Measurements from ENCODE around the gene DNAAF5. TPM values are rescaled to one million over a fixed set of nuclear protein-coding genes. Genes with fewer than 3 reads are reported as not detected.
A peak's percentile ranks its signal among the peaks of the same experiment; 100 is the strongest.

DNAAF5 gene
- total and polyA plus RNA-seq, 9 of the 15 experiments (the other 6 are each of a cell fraction or from before 2014, with no cell fraction given): 3.1 to 69.7 (median 19.1) TPM

DNA sequence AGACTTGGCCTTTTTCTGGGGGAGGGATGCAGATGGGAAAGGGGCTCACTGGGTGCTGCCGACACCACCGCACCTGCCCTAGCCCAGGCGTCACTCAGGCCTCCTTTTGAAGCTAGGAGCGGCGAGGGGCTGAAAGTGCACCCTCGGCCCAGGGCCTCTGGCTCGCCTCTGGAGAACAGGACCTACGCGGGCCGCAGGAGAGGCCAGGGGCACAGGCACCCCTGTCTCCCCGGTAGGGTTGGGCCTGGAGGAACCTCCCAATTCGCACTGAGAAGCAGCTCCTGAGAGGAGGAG is 47.1 kb downstream of the DNAAF5 start:
- in situ Hi-C loops (cut with MboI): loop anchor here (10.0 kb wide), 1 partner anchor 459 kb away; no protein-coding TSS in a partner anchor
- no peaks in the 10 kb centered on the region for H3K27me3 ChIP-seq (ENCODE audit: control insufficient read depth in 2 of 2, insufficient read depth in 2 of 2, low read length in 2 of 2)
- H2AFZ ChIP-seq (ENCODE audit: low read depth, low read length): no peak overlapping the region
- ChIA-PET CTCF (ENCODE audit: low intra/inter-chr PET ratio) (interaction anchor here (0.8 kb wide), 1 partner anchor 451 kb away, joined by 3 read pairs; no protein-coding TSS in a partner anchor), POLR2A (interaction anchor here (1.0 kb wide), 1 partner anchor 12 kb away, joined by 3 read pairs; no protein-coding TSS in a partner anchor)
- H3K4me3 ChIP-seq: no peak overlapping the region
- ATAC-seq (no peak), DNase-seq (ENCODE audit: extremely low read depth in 1 of 4, low spot score in 3 of 4) (no peak), FAIRE-seq (no peak)
- H3K9ac ChIP-seq (ENCODE audit: insufficient read depth in 1 of 2, low read depth in 2 of 2, low read length in 2 of 2): no peak overlapping the region; a peak in 1 of 4 replicates
- no TSS peak for BruUV-seq (replicated peaks)
- H3K36me3 ChIP-seq (ENCODE audit: control insufficient read depth, insufficient read depth, low read length): peaks cover 89% of the 10 kb centered on the region
- intact Hi-C loops (cut with micrococcal nuclease): no loop called here
- H3K27ac ChIP-seq (ENCODE audit: extremely low read depth, low read depth, low read length): no peak overlapping the region
- WGBS (ENCODE audit: insufficient coverage, low coverage, missing lambda C conversion rate): 93% methylated on average over 7 of the region's 12 CpGs
- peaks cover 0 to 16% of the 10 kb centered on the region in 2 experiments; a peak in 2 of 5 replicates for H3K4me1 ChIP-seq (replicated peaks in 1 of 2; ENCODE audit: control insufficient read depth in 2 of 2, insufficient read depth in 2 of 2, low read length in 2 of 2)
- H3K4me2 ChIP-seq (ENCODE audit: insufficient read depth, low read length): no peak overlapping the region
- no peaks in the 10 kb centered on the region for H3K9me3 ChIP-seq (replicated peaks; ENCODE audit: control insufficient read depth, insufficient read depth, low read depth, low read length)
- no peaks in the 10 kb centered on the region for H4K20me1 ChIP-seq (replicated peaks; ENCODE audit: control insufficient read depth, insufficient read depth, low read length)
- no peaks in the 10 kb centered on the region for H3K9me1 ChIP-seq (ENCODE audit: control insufficient read depth, insufficient read depth, low read length)
- peak; percentile 46; the same call in 1 of the 2 replicates for TF ChIP-seq POLR2G (IDR thresholded peaks at IDR 0.05; ENCODE audit: low read depth, low read length)
- no peak for TF ChIP-seq DEAF1 (CRISPR knock-in tag; IDR thresholded peaks at IDR 0.05)
- no peak for TF ChIP-seq MAZ (CRISPR knock-in tag; conservative IDR thresholded peaks at IDR 0.05 in 1 of 2, IDR thresholded peaks at IDR 0.05 in 1 of 2)
- no peaks in the 10 kb centered on the region for H3K79me2 ChIP-seq (ENCODE audit: control insufficient read depth, insufficient read depth, low read length)

All from K562 (cell line).